Measurements from ENCODE around the gene EPB41L4A.

Gene EPB41L4A

GRCh38 chr5:112318346-112318745, 100.7 kb downstream of the EPB41L4A start:
- ChIA-PET CTCF (interaction anchor here (0.7 kb wide), 2 partner anchors 12 to 184 kb away, joined by 3 read pairs; no protein-coding TSS in a partner anchor), POLR2A (no interaction called here)
- Histone ChIP-seq H3K4me3 (ENCODE audit: low read depth, low read length) (no peak overlapping the region), H3K4me1 (ENCODE audit: control insufficient read depth, insufficient read depth, low read length) (no peaks in the 10 kb centered on the region), H3K27ac (ENCODE audit: extremely low read depth, low read depth, low read length) (no peak overlapping the region), H3K36me3 (ENCODE audit: control insufficient read depth in 2 of 2, insufficient read depth in 1 of 2, low read length in 2 of 2) (no peaks in the 10 kb centered on the region), H3K9me3 (ENCODE audit: control insufficient read depth, insufficient read depth, low read depth, low read length) (no peaks in the 10 kb centered on the region)
- TF ChIP-seq INSM2 (tag by site-specific recombination; IDR thresholded peaks at IDR 0.05): no peak

GRCh38 chr5:112317866-112318265, 101.2 kb downstream of the EPB41L4A start:
- H3K4me3 ChIP-seq (ENCODE audit: low read depth, low read length): no peak overlapping the region
- no peak overlapping the region for H3K27ac ChIP-seq (ENCODE audit: extremely low read depth, low read depth, low read length)
- ChIA-PET CTCF (interaction anchor here (0.7 kb wide), 1 partner anchor 13 kb away, joined by 3 read pairs; no protein-coding TSS in a partner anchor), POLR2A (no interaction called here)
- H3K4me1 ChIP-seq (ENCODE audit: control insufficient read depth, insufficient read depth, low read length): no peaks in the 10 kb centered on the region
- H3K9me3 ChIP-seq (ENCODE audit: control insufficient read depth, insufficient read depth, low read depth, low read length): no peaks in the 10 kb centered on the region
- TF ChIP-seq ZNF544 (tag by site-specific recombination; IDR thresholded peaks at IDR 0.05) (no peak), ZBTB17 (tag by site-specific recombination; IDR thresholded peaks at IDR 0.05) (no peak), ZNF510 (tag by site-specific recombination; IDR thresholded peaks at IDR 0.05; ENCODE audit: insufficient replicate concordance) (no peak), ZNF112 (tag by site-specific recombination; IDR thresholded peaks at IDR 0.05) (no peak), ZNF514 (tag by site-specific recombination; IDR thresholded peaks at IDR 0.05) (no peak), PBX3 (CRISPR knock-in tag; IDR thresholded peaks at IDR 0.05) (no peak), ZFP69B (tag by site-specific recombination; IDR thresholded peaks at IDR 0.05) (no peak), ZNF157 (tag by site-specific recombination; IDR thresholded peaks at IDR 0.05) (no peak), SP2 (tag by site-specific recombination; IDR thresholded peaks at IDR 0.05) (no peak), ZNF18 (tag by site-specific recombination; IDR thresholded peaks at IDR 0.05) (no peak)
- H3K36me3 ChIP-seq (ENCODE audit: control insufficient read depth in 2 of 2, insufficient read depth in 1 of 2, low read length in 2 of 2): no peaks in the 10 kb centered on the region

- no peak for TF ChIP-seq ZNF707 (tag by site-specific recombination; IDR thresholded peaks at IDR 0.05)
- peak; percentile 29; the same call in 1 of the 2 replicates for TF ChIP-seq SCRT2 (tag by site-specific recombination; IDR thresholded peaks at IDR 0.05)
- ChIA-PET POLR2A (interaction anchor here (0.6 kb wide), 1 partner anchor 43 kb away, joined by 5 read pairs; no protein-coding TSS in a partner anchor), CTCF (interaction anchor here (1.8 kb wide), 1 partner anchor 103 kb away, joined by 5 read pairs; no protein-coding TSS in a partner anchor)
- H3K27ac ChIP-seq (ENCODE audit: extremely low read depth, low read depth, low read length): no peak overlapping the region
- H3K4me3 ChIP-seq (ENCODE audit: low read depth, low read length): no peak overlapping the region
- no peaks in the 10 kb centered on the region for H3K4me1 ChIP-seq (ENCODE audit: control insufficient read depth, insufficient read depth, low read length)
- H3K36me3 ChIP-seq (ENCODE audit: control insufficient read depth in 2 of 2, insufficient read depth in 1 of 2, low read length in 2 of 2): no peaks in the 10 kb centered on the region
- no peaks in the 10 kb centered on the region for H3K9me3 ChIP-seq (ENCODE audit: control insufficient read depth, insufficient read depth, low read depth, low read length)
Observed at GRCh38 chr5:112316731-112317130, 102.3 kb downstream of the EPB41L4A start.

GRCh38 chr5:112316006-112316405, 103.1 kb downstream of the EPB41L4A start:
- POLR2A ChIA-PET: no interaction called here
- Histone ChIP-seq H3K27ac (ENCODE audit: extremely low read depth, low read depth, low read length) (no peak overlapping the region), H3K36me3 (ENCODE audit: control insufficient read depth in 2 of 2, insufficient read depth in 1 of 2, low read length in 2 of 2) (no peaks in the 10 kb centered on the region), H3K4me1 (ENCODE audit: control insufficient read depth, insufficient read depth, low read length) (no peaks in the 10 kb centered on the region), H3K9me3 (ENCODE audit: control insufficient read depth, insufficient read depth, low read depth, low read length) (no peaks in the 10 kb centered on the region), H3K4me3 (ENCODE audit: low read depth, low read length) (no peak overlapping the region)
- CTCF ChIA-PET: interaction anchor here (0.8 to 1.8 kb wide), 2 partner anchors 9 to 104 kb away, joined by 3 to 5 read pairs; no protein-coding TSS in a partner anchor
- TF ChIP-seq HOXC10 (CRISPR knock-in tag; IDR thresholded peaks at IDR 0.05): no peak
- no peak for TF ChIP-seq ZNF311 (tag by site-specific recombination; IDR thresholded peaks at IDR 0.05; ENCODE audit: borderline replicate concordance)
- TF ChIP-seq ZNF274 (IDR thresholded peaks at IDR 0.05; ENCODE audit: low read length): no peak
- TF ChIP-seq ZNF274 (tag by site-specific recombination; IDR thresholded peaks at IDR 0.05; ENCODE audit: borderline replicate concordance): no peak
- TF ChIP-seq ZNF529 (tag by site-specific recombination; IDR thresholded peaks at IDR 0.05; ENCODE audit: insufficient replicate concordance): no peak
- TF ChIP-seq ZNF248 (tag by site-specific recombination; IDR thresholded peaks at IDR 0.05): no peak
- TF ChIP-seq EGR2 (tag by site-specific recombination; IDR thresholded peaks at IDR 0.05; ENCODE audit: low read depth): no peak
- no peak for TF ChIP-seq ZNF18 (tag by site-specific recombination; IDR thresholded peaks at IDR 0.05)
- TF ChIP-seq ZNF626 (tag by site-specific recombination; IDR thresholded peaks at IDR 0.05): no peak

All from HEK293 (cell line).